ENCODE measurements around the gene EPM2AIP1.

DNA sequence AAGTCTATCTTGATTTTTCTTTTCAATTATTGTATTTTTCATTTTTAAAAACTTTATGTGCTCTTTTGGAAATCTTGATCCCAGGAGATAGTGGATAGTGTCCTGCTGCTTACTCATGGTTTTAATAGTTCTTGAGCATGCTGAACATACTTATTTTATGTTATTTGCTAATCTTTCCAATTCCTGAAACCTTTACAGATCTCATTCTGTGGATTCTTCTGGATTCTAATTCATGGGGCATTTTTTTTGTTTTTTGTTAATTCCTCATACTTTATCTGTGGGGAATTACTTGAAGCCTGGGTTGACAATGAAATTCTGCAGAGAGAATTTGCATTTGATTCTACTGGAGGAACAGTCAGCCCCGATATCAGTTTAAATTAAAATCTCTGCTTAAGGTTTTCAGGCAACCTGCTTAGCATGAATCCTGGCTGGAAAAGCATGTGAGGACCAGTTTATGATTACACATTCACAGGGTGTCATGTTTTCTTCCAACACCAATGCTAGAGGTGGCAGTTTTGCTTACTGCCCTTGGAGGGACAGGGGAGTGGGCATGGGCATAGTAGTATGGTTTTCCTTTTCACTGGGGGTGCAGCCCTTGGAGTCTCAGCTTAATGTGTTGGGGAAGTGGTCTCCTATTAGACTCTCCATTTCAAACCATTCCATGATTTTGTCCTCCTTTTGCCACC lies 46.4 kb upstream of the EPM2AIP1 start:
- no peak for TF ChIP-seq ADNP (tag; IDR thresholded peaks at IDR 0.05)
- no peak for TF ChIP-seq MAZ (CRISPR knock-in tag; conservative IDR thresholded peaks at IDR 0.05 in 1 of 2, IDR thresholded peaks at IDR 0.05 in 1 of 2)
- TF ChIP-seq, protein P1, sequence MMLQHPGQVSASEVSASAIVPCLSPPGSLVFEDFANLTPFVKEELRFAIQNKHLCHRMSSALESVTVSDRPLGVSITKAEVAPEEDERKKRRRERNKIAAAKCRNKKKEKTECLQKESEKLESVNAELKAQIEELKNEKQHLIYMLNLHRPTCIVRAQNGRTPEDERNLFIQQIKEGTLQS (IDR thresholded peaks at IDR 0.05) = no peak
- TF ChIP-seq, protein P1 (CRISPR knock-in tag; conservative IDR thresholded peaks at IDR 0.05) = no peak
- TF ChIP-seq, protein P2, sequence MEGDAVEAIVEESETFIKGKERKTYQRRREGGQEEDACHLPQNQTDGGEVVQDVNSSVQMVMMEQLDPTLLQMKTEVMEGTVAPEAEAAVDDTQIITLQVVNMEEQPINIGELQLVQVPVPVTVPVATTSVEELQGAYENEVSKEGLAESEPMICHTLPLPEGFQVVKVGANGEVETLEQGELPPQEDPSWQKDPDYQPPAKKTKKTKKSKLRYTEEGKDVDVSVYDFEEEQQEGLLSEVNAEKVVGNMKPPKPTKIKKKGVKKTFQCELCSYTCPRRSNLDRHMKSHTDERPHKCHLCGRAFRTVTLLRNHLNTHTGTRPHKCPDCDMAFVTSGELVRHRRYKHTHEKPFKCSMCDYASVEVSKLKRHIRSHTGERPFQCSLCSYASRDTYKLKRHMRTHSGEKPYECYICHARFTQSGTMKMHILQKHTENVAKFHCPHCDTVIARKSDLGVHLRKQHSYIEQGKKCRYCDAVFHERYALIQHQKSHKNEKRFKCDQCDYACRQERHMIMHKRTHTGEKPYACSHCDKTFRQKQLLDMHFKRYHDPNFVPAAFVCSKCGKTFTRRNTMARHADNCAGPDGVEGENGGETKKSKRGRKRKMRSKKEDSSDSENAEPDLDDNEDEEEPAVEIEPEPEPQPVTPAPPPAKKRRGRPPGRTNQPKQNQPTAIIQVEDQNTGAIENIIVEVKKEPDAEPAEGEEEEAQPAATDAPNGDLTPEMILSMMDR (IDR thresholded peaks at IDR 0.05 in 2 of 3, conservative IDR thresholded peaks at IDR 0.05 in 1 of 3; ENCODE audit: insufficient read depth in 2 of 3, low read depth in 1 of 3, low read length in 3 of 3) = no peak
- TF ChIP-seq, protein P3, sequence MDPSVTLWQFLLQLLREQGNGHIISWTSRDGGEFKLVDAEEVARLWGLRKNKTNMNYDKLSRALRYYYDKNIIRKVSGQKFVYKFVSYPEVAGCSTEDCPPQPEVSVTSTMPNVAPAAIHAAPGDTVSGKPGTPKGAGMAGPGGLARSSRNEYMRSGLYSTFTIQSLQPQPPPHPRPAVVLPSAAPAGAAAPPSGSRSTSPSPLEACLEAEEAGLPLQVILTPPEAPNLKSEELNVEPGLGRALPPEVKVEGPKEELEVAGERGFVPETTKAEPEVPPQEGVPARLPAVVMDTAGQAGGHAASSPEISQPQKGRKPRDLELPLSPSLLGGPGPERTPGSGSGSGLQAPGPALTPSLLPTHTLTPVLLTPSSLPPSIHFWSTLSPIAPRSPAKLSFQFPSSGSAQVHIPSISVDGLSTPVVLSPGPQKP (CRISPR knock-in tag; IDR thresholded peaks at IDR 0.05) = no peak
- TF ChIP-seq ZNF24 (IDR thresholded peaks at IDR 0.05) = no peak
- no peak for TF ChIP-seq HNRNPUL1 (IDR thresholded peaks at IDR 0.05; ENCODE audit: low read length)
- TF ChIP-seq SIN3A (IDR thresholded peaks at IDR 0.05; ENCODE audit: borderline replicate concordance in 2 of 2, control insufficient read depth in 1 of 2, low read depth in 2 of 2, low read length in 2 of 2) = no peak
- no peak for TF ChIP-seq ZNF212 (CRISPR knock-in tag; IDR thresholded peaks at IDR 0.05)
- TF ChIP-seq, protein P4, sequence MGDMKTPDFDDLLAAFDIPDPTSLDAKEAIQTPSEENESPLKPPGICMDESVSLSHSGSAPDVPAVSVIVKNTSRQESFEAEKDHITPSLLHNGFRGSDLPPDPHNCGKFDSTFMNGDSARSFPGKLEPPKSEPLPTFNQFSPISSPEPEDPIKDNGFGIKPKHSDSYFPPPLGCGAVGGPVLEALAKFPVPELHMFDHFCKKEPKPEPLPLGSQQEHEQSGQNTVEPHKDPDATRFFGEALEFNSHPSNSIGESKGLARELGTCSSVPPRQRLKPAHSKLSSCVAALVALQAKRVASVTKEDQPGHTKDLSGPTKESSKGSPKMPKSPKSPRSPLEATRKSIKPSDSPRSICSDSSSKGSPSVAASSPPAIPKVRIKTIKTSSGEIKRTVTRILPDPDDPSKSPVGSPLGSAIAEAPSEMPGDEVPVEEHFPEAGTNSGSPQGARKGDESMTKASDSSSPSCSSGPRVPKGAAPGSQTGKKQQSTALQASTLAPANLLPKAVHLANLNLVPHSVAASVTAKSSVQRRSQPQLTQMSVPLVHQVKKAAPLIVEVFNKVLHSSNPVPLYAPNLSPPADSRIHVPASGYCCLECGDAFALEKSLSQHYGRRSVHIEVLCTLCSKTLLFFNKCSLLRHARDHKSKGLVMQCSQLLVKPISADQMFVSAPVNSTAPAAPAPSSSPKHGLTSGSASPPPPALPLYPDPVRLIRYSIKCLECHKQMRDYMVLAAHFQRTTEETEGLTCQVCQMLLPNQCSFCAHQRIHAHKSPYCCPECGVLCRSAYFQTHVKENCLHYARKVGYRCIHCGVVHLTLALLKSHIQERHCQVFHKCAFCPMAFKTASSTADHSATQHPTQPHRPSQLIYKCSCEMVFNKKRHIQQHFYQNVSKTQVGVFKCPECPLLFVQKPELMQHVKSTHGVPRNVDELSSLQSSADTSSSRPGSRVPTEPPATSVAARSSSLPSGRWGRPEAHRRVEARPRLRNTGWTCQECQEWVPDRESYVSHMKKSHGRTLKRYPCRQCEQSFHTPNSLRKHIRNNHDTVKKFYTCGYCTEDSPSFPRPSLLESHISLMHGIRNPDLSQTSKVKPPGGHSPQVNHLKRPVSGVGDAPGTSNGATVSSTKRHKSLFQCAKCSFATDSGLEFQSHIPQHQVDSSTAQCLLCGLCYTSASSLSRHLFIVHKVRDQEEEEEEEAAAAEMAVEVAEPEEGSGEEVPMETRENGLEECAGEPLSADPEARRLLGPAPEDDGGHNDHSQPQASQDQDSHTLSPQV (IDR thresholded peaks at IDR 0.05) = no peak
- TF ChIP-seq, protein P5, sequence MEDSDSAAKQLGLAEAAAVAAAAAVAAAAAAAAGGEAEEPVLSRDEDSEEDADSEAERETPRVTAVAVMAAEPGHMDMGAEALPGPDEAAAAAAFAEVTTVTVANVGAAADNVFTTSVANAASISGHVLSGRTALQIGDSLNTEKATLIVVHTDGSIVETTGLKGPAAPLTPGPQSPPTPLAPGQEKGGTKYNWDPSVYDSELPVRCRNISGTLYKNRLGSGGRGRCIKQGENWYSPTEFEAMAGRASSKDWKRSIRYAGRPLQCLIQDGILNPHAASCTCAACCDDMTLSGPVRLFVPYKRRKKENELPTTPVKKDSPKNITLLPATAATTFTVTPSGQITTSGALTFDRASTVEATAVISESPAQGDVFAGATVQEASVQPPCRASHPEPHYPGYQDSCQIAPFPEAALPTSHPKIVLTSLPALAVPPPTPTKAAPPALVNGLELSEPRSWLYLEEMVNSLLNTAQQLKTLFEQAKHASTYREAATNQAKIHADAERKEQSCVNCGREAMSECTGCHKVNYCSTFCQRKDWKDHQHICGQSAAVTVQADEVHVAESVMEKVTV (CRISPR knock-in tag; IDR thresholded peaks at IDR 0.05) = no peak
- no peak for TF ChIP-seq MEF2D (tag; conservative IDR thresholded peaks at IDR 0.05; ENCODE audit: low read depth)
